Nephron progenitor cell (in vitro differentiated cells): ENCODE data around the gene BRMS1.

Source experiments
- DNase-seq: peaks from one replicate; pipeline ENCODE4 v3.0.0; 2021
- H3K27ac Mint-ChIP-seq: 2 replicates; pipeline ENCODE4 v1.8.0; 2021; ENCODE audit warnings: mild to moderate bottlenecking, moderate library complexity, mixed read lengths
- H3K27me3 Mint-ChIP-seq: 2 replicates; pipeline ENCODE4 v1.8.0; 2021; ENCODE audit warnings: mild to moderate bottlenecking, low read depth, mixed read lengths; ENCODE audit not compliant: poor library complexity
- H3K36me3 Mint-ChIP-seq: 2 replicates; pipeline ENCODE4 v1.8.0; 2021; ENCODE audit warnings: low read depth, mixed read lengths
- H3K4me1 Mint-ChIP-seq: 2 replicates; pipeline ENCODE4 v1.8.0; 2021; ENCODE audit warnings: mixed read lengths
- H3K4me3 Mint-ChIP-seq: 2 replicates; pipeline ENCODE4 v1.8.0; 2021; ENCODE audit warnings: mild to moderate bottlenecking, moderate library complexity, mixed read lengths
- H3K9me3 Mint-ChIP-seq: 2 replicates; pipeline ENCODE4 v1.8.0; 2021; ENCODE audit warnings: mild to moderate bottlenecking, moderate library complexity, mixed read lengths
- CTCF ChIP-seq: fragments of 200-600 bp; sonication (generic); IDR thresholded peaks from 2 replicates; pipeline ENCODE4 v1.5.0; 2021; ENCODE audit warnings: antibody characterized with exemption

Gene BRMS1

GRCh38 chr11:66332371-66333219 is 12.3 kb downstream of the BRMS1 start:
- H3K4me3 Mint-ChIP-seq, result no peak overlapping the region
- DNase-seq, result no peak
- no peak overlapping the region for H3K27ac Mint-ChIP-seq
- H3K36me3 Mint-ChIP-seq, result no peaks in the 10 kb centered on the region
- H3K4me1 Mint-ChIP-seq, result peaks cover 48% of the 10 kb centered on the region
- H3K9me3 Mint-ChIP-seq, result no peaks in the 10 kb centered on the region
- TF ChIP-seq CTCF, result no peak
- H3K27me3 Mint-ChIP-seq, result peaks cover under 1% of the 10 kb centered on the region

GRCh38 chr11:66331542-66332370 is 13.1 kb downstream of the BRMS1 start:
- Mint-ChIP-seq H3K27me3 (peaks cover 5% of the 10 kb centered on the region), H3K27ac (no peak overlapping the region), H3K9me3 (no peaks in the 10 kb centered on the region), H3K4me3 (no peak overlapping the region), H3K4me1 (peaks cover 48% of the 10 kb centered on the region), H3K36me3 (no peaks in the 10 kb centered on the region)
- no peak for DNase-seq
- no peak for TF ChIP-seq CTCF

GRCh38 chr11:66330931-66331330 is 14.0 kb downstream of the BRMS1 start:
- no peak for DNase-seq
- TF ChIP-seq CTCF, result no peak
- H3K4me1 Mint-ChIP-seq, result peaks cover 48% of the 10 kb centered on the region
- no peak overlapping the region for H3K4me3 Mint-ChIP-seq
- no peaks in the 10 kb centered on the region for H3K36me3 Mint-ChIP-seq
- H3K9me3 Mint-ChIP-seq, result no peaks in the 10 kb centered on the region
- H3K27me3 Mint-ChIP-seq, result peaks cover 5% of the 10 kb centered on the region
- H3K27ac Mint-ChIP-seq, result no peak overlapping the region

GRCh38 chr11:66329165-66329673 is 15.7 kb downstream of the BRMS1 start:
- TF ChIP-seq CTCF, result no peak
- Mint-ChIP-seq H3K27me3 (peaks cover 5% of the 10 kb centered on the region), H3K27ac (no peak overlapping the region), H3K36me3 (no peaks in the 10 kb centered on the region), H3K4me3 (no peak overlapping the region), H3K4me1 (peaks cover 57% of the 10 kb centered on the region), H3K9me3 (no peaks in the 10 kb centered on the region)
- DNase-seq, result no peak

- DNase-seq, result peak; percentile 82
- Mint-ChIP-seq H3K27ac (no peak overlapping the region), H3K9me3 (no peaks in the 10 kb centered on the region), H3K4me3 (no peak overlapping the region), H3K27me3 (peaks cover 5% of the 10 kb centered on the region), H3K4me1 (peaks cover 61% of the 10 kb centered on the region), H3K36me3 (no peaks in the 10 kb centered on the region)
- peak; percentile 94 for TF ChIP-seq CTCF
Observed at GRCh38 chr11:66328302-66329144, 16.4 kb downstream of the BRMS1 start.
